Measurements from ENCODE around the gene PTPRD. TPM values are rescaled to one million over a fixed set of nuclear protein-coding genes. Genes with fewer than 3 reads are reported as not detected.

Gene PTPRD
- total RNA-seq, 1 experiment from 2014 or later: 69.6 TPM

DNA sequence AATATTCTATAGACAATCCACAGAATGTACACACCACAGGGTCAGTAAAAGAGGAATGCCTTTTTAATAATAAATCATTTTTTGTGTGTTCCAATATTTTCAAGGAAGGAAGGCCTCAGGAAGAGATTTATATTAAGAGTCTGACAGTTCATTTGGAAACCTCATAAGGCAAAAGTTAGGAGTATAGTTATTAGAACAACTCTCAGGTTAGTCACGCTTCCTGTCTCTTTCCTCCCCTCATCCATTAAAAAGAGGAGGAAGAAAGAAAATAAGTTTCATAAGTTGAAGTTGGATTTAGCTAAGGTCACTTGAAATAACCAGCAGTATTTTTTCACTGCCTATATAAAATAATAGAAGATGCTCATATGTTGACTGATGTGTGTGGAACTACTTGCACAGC lies 863.2 kb downstream of the PTPRD start:
- no peaks in the 10 kb centered on the region for H3K36me3 Mint-ChIP-seq
- ATAC-seq (no peak), DNase-seq (ENCODE audit: low spot score) (no peak)
- no peak overlapping the region for H3K27ac Mint-ChIP-seq
- TF ChIP-seq SMAD4 (CRISPR knock-in tag; IDR thresholded peaks at IDR 0.05) (no peak), RORB (CRISPR knock-in tag; IDR thresholded peaks at IDR 0.05) (no peak), IRF2 (CRISPR knock-in tag; IDR thresholded peaks at IDR 0.05; ENCODE audit: borderline replicate concordance, low read depth) (no peak), CREB1 (CRISPR knock-in tag; IDR thresholded peaks at IDR 0.05) (no peak), ZNF416 (CRISPR knock-in tag; IDR thresholded peaks at IDR 0.05) (no peak), NR1H2 (CRISPR knock-in tag; IDR thresholded peaks at IDR 0.05) (no peak), HMGA2 (CRISPR knock-in tag; IDR thresholded peaks at IDR 0.05) (no peak), OVOL2 (CRISPR knock-in tag; IDR thresholded peaks at IDR 0.05; ENCODE audit: borderline replicate concordance) (no peak), ZNF219 (CRISPR knock-in tag; IDR thresholded peaks at IDR 0.05; ENCODE audit: borderline replicate concordance) (no peak), TEAD1 (CRISPR knock-in tag; IDR thresholded peaks at IDR 0.05) (no peak), MXD4 (CRISPR knock-in tag; IDR thresholded peaks at IDR 0.05; ENCODE audit: borderline replicate concordance) (no peak), NFATC4 (CRISPR knock-in tag; IDR thresholded peaks at IDR 0.05) (no peak), ATF1 (CRISPR knock-in tag; IDR thresholded peaks at IDR 0.05) (no peak)
- TF ChIP-seq, protein P1, sequence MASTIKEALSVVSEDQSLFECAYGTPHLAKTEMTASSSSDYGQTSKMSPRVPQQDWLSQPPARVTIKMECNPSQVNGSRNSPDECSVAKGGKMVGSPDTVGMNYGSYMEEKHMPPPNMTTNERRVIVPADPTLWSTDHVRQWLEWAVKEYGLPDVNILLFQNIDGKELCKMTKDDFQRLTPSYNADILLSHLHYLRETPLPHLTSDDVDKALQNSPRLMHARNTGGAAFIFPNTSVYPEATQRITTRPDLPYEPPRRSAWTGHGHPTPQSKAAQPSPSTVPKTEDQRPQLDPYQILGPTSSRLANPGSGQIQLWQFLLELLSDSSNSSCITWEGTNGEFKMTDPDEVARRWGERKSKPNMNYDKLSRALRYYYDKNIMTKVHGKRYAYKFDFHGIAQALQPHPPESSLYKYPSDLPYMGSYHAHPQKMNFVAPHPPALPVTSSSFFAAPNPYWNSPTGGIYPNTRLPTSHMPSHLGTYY (CRISPR knock-in tag; IDR thresholded peaks at IDR 0.05): no peak
- TF ChIP-seq, protein P2, sequence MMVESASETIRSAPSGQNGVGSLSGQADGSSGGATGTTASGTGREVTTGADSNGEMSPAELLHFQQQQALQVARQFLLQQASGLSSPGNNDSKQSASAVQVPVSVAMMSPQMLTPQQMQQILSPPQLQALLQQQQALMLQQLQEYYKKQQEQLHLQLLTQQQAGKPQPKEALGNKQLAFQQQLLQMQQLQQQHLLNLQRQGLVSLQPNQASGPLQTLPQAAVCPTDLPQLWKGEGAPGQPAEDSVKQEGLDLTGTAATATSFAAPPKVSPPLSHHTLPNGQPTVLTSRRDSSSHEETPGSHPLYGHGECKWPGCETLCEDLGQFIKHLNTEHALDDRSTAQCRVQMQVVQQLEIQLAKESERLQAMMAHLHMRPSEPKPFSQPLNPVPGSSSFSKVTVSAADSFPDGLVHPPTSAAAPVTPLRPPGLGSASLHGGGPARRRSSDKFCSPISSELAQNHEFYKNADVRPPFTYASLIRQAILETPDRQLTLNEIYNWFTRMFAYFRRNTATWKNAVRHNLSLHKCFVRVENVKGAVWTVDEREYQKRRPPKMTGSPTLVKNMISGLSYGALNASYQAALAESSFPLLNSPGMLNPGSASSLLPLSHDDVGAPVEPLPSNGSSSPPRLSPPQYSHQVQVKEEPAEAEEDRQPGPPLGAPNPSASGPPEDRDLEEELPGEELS (CRISPR knock-in tag; IDR thresholded peaks at IDR 0.05): no peak
- TF ChIP-seq, protein P3, sequence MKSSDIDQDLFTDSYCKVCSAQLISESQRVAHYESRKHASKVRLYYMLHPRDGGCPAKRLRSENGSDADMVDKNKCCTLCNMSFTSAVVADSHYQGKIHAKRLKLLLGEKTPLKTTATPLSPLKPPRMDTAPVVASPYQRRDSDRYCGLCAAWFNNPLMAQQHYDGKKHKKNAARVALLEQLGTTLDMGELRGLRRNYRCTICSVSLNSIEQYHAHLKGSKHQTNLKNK (CRISPR knock-in tag; IDR thresholded peaks at IDR 0.05): no peak
- TF ChIP-seq, protein P4, sequence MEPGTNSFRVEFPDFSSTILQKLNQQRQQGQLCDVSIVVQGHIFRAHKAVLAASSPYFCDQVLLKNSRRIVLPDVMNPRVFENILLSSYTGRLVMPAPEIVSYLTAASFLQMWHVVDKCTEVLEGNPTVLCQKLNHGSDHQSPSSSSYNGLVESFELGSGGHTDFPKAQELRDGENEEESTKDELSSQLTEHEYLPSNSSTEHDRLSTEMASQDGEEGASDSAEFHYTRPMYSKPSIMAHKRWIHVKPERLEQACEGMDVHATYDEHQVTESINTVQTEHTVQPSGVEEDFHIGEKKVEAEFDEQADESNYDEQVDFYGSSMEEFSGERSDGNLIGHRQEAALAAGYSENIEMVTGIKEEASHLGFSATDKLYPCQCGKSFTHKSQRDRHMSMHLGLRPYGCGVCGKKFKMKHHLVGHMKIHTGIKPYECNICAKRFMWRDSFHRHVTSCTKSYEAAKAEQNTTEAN (CRISPR knock-in tag; IDR thresholded peaks at IDR 0.05): no peak
- TF ChIP-seq, protein P5, sequence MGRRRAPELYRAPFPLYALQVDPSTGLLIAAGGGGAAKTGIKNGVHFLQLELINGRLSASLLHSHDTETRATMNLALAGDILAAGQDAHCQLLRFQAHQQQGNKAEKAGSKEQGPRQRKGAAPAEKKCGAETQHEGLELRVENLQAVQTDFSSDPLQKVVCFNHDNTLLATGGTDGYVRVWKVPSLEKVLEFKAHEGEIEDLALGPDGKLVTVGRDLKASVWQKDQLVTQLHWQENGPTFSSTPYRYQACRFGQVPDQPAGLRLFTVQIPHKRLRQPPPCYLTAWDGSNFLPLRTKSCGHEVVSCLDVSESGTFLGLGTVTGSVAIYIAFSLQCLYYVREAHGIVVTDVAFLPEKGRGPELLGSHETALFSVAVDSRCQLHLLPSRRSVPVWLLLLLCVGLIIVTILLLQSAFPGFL (CRISPR knock-in tag; IDR thresholded peaks at IDR 0.05; ENCODE audit: borderline replicate concordance): no peak
- no peaks in the 10 kb centered on the region for H3K9me3 Mint-ChIP-seq
- CTCF ChIA-PET: no interaction called here
- no peak overlapping the region for H3K4me3 Mint-ChIP-seq
- peaks cover 14% of the 10 kb centered on the region for H3K4me1 Mint-ChIP-seq
- H3K27me3 Mint-ChIP-seq (ENCODE audit: low read depth): no peaks in the 10 kb centered on the region
- POLR2A ChIA-PET: no interaction called here

DNA sequence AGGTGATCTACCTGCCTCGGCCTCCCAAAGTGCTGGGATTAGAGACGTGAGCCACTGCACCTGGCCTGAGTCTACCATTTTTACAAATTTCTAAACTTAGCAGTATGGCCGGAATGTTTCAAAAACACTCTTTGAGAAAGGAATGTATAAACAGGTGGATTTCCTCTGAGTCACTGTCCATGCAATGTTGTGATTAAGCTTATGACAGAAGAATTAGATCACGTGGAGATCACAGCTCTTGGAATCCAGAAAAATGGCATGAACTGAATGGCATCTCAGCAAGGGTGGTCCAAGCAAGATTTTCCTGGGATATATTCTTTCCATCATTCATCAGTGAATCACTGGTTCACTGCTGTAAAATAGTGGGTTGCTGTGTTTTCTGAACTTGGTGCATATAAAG lies 865.0 kb downstream of the PTPRD start:
- Mint-ChIP-seq H3K27ac (no peak overlapping the region), H3K9me3 (no peaks in the 10 kb centered on the region), H3K4me1 (peaks cover 14% of the 10 kb centered on the region), H3K36me3 (no peaks in the 10 kb centered on the region), H3K4me3 (no peak overlapping the region), H3K27me3 (ENCODE audit: low read depth) (no peaks in the 10 kb centered on the region)
- POLR2A ChIA-PET: no interaction called here
- DNase-seq (ENCODE audit: low spot score): no peak
- CTCF ChIA-PET: no interaction called here
- ATAC-seq: no peak
- TF ChIP-seq, protein P6, sequence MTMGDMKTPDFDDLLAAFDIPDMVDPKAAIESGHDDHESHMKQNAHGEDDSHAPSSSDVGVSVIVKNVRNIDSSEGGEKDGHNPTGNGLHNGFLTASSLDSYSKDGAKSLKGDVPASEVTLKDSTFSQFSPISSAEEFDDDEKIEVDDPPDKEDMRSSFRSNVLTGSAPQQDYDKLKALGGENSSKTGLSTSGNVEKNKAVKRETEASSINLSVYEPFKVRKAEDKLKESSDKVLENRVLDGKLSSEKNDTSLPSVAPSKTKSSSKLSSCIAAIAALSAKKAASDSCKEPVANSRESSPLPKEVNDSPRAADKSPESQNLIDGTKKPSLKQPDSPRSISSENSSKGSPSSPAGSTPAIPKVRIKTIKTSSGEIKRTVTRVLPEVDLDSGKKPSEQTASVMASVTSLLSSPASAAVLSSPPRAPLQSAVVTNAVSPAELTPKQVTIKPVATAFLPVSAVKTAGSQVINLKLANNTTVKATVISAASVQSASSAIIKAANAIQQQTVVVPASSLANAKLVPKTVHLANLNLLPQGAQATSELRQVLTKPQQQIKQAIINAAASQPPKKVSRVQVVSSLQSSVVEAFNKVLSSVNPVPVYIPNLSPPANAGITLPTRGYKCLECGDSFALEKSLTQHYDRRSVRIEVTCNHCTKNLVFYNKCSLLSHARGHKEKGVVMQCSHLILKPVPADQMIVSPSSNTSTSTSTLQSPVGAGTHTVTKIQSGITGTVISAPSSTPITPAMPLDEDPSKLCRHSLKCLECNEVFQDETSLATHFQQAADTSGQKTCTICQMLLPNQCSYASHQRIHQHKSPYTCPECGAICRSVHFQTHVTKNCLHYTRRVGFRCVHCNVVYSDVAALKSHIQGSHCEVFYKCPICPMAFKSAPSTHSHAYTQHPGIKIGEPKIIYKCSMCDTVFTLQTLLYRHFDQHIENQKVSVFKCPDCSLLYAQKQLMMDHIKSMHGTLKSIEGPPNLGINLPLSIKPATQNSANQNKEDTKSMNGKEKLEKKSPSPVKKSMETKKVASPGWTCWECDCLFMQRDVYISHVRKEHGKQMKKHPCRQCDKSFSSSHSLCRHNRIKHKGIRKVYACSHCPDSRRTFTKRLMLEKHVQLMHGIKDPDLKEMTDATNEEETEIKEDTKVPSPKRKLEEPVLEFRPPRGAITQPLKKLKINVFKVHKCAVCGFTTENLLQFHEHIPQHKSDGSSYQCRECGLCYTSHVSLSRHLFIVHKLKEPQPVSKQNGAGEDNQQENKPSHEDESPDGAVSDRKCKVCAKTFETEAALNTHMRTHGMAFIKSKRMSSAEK (CRISPR knock-in tag; IDR thresholded peaks at IDR 0.05; ENCODE audit: borderline replicate concordance): no peak
- TF ChIP-seq CREM (CRISPR knock-in tag; IDR thresholded peaks at IDR 0.05) (no peak), ZNF396 (CRISPR knock-in tag; IDR thresholded peaks at IDR 0.05; ENCODE audit: borderline replicate concordance) (no peak), ZNF416 (CRISPR knock-in tag; IDR thresholded peaks at IDR 0.05) (no peak)
- TF ChIP-seq, protein P7, sequence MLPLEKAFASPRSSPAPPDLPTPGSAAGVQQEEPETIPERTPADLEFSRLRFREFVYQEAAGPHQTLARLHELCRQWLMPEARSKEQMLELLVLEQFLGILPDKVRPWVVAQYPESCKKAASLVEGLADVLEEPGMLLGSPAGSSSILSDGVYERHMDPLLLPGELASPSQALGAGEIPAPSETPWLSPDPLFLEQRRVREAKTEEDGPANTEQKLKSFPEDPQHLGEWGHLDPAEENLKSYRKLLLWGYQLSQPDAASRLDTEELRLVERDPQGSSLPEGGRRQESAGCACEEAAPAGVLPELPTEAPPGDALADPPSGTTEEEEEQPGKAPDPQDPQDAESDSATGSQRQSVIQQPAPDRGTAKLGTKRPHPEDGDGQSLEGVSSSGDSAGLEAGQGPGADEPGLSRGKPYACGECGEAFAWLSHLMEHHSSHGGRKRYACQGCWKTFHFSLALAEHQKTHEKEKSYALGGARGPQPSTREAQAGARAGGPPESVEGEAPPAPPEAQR (CRISPR knock-in tag; IDR thresholded peaks at IDR 0.05): no peak
- TF ChIP-seq, protein P8, sequence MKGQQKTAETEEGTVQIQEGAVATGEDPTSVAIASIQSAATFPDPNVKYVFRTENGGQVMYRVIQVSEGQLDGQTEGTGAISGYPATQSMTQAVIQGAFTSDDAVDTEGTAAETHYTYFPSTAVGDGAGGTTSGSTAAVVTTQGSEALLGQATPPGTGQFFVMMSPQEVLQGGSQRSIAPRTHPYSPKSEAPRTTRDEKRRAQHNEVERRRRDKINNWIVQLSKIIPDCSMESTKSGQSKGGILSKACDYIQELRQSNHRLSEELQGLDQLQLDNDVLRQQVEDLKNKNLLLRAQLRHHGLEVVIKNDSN (CRISPR knock-in tag; IDR thresholded peaks at IDR 0.05): no peak
